OCI-LY1 (cell line): ENCODE measurements around the gene CDH4.

Source experiments
- H2AFZ ChIP-seq: fragments of 200-600 bp; sonication (generic), shearing (Covaris generic); 2 replicates; pipeline ENCODE4 v1.6.0; 2014; ENCODE audit warnings: antibody characterized with exemption, mild to moderate bottlenecking, low read length
- H3F3A ChIP-seq: fragments of 200-600 bp; sonication (generic), shearing (Covaris generic); 2 replicates; pipeline ENCODE4 v1.6.0; 2014; ENCODE audit warnings: mild to moderate bottlenecking, antibody characterized with exemption, low read length, moderate library complexity; ENCODE audit not compliant: insufficient read depth
- H3K27ac ChIP-seq: fragments of 200-600 bp; sonication (generic); 2 replicates; pipeline ENCODE4 v1.5.1; 2014; ENCODE audit warnings: low read length, mixed run types, mild to moderate bottlenecking, low read depth; ENCODE audit not compliant: poor library complexity, severe bottlenecking
- H3K27me3 ChIP-seq: fragments of 200-600 bp; sonication (generic); 2 replicates; pipeline ENCODE4 v1.6.0; 2014; ENCODE audit warnings: antibody characterized with exemption, mild to moderate bottlenecking, low read length, moderate library complexity; ENCODE audit not compliant: insufficient read depth
- H3K36me3 ChIP-seq: fragments of 200-600 bp; sonication (generic); 2 replicates; pipeline ENCODE4 v1.6.1; 2014; ENCODE audit warnings: mild to moderate bottlenecking, antibody characterized with exemption, low read length, moderate library complexity, mixed read lengths; ENCODE audit not compliant: insufficient read depth
- H3K4me1 ChIP-seq: fragments of 200-600 bp; sonication (generic); 2 replicates; pipeline ENCODE4 v1.5.1; 2014; ENCODE audit warnings: mild to moderate bottlenecking, low read length, moderate library complexity; ENCODE audit not compliant: insufficient read depth, severe bottlenecking
- H3K4me2 ChIP-seq: fragments of 200-600 bp; sonication (generic), shearing (Covaris generic); 2 replicates; pipeline ENCODE4 v1.6.1; 2014; ENCODE audit warnings: low read length
- H3K4me3 ChIP-seq: fragments of 200-600 bp; sonication (generic); 2 replicates; pipeline ENCODE4 v1.5.1; 2014; ENCODE audit warnings: low read length, low read depth, mild to moderate bottlenecking, mixed read lengths; ENCODE audit not compliant: poor library complexity, severe bottlenecking
- H3K79me2 ChIP-seq: fragments of 200-600 bp; shearing (Covaris generic); 2 replicates; pipeline ENCODE4 v1.6.1; 2016; ENCODE audit warnings: mixed run types, low read length, mixed read lengths; ENCODE audit not compliant: insufficient read depth
- H3K9ac ChIP-seq: fragments of 200-600 bp; sonication (generic), shearing (Covaris generic); 2 replicates; pipeline ENCODE4 v1.6.1; 2014; ENCODE audit warnings: mild to moderate bottlenecking, low read length, mixed read lengths
- H3K9me2 ChIP-seq: fragments of 200-600 bp; sonication (generic), shearing (Covaris generic); 2 replicates; pipeline ENCODE4 v1.6.1; 2014; ENCODE audit warnings: low read depth, mild to moderate bottlenecking, low read length, mixed read lengths
- H3K9me3 ChIP-seq: fragments of 200-600 bp; shearing (Covaris generic); 2 replicates; pipeline ENCODE4 v1.6.1; 2014; ENCODE audit warnings: low read length, mixed read lengths
- H4K20me1 ChIP-seq: fragments of 200-600 bp; sonication (generic), shearing (Covaris generic); 2 replicates; pipeline ENCODE4 v1.6.0; 2016; ENCODE audit warnings: mild to moderate bottlenecking, low read length; ENCODE audit not compliant: insufficient read depth
- CTCF ChIP-seq: fragments of 200-600 bp; sonication (generic), shearing (Covaris generic); IDR thresholded peaks from 2 replicates; pipeline ENCODE4 v1.5.1; 2017; ENCODE audit warnings: mild to moderate bottlenecking, antibody characterized with exemption, low read length, moderate library complexity, mixed read lengths
- EZH2 ChIP-seq: fragments of 200-600 bp; sonication (generic), shearing (Covaris generic); IDR thresholded peaks from 2 replicates; pipeline ENCODE4 v1.8.0; 2017; ENCODE audit warnings: borderline replicate concordance, mixed run types, mild to moderate bottlenecking, antibody characterized with exemption, low read length, moderate library complexity, mixed read lengths

The CDH4 gene

GRCh38 chr20:61662968-61663331 is 410.9 kb downstream of the CDH4 start:
- TF ChIP-seq EZH2: no peak
- no peak for TF ChIP-seq CTCF
- Histone ChIP-seq H3K27me3 (no peaks in the 10 kb centered on the region), H3K4me2 (no peak overlapping the region)

GRCh38 chr20:61663521-61664425 is 411.7 kb downstream of the CDH4 start:
- Histone ChIP-seq H4K20me1 (no peaks in the 10 kb centered on the region), H3K9me2 (no peaks in the 10 kb centered on the region), H3K4me3 (no peak overlapping the region), H3K9ac (no peak overlapping the region), H3K4me1 (no peaks in the 10 kb centered on the region), H3K27me3 (no peaks in the 10 kb centered on the region), H3K27ac (no peak overlapping the region), H3K9me3 (no peaks in the 10 kb centered on the region), H2AFZ (no peak overlapping the region), H3K79me2 (no peaks in the 10 kb centered on the region), H3K36me3 (no peaks in the 10 kb centered on the region), H3K4me2 (no peak overlapping the region), H3F3A (no peaks in the 10 kb centered on the region)
- TF ChIP-seq CTCF: no peak
- no peak for TF ChIP-seq EZH2

More at GRCh38 chr20:61662968-61663331, 410.9 kb downstream of the CDH4 start:
- Histone ChIP-seq H2AFZ (no peak overlapping the region), H3K4me1 (no peaks in the 10 kb centered on the region), H3F3A (no peaks in the 10 kb centered on the region), H3K79me2 (no peaks in the 10 kb centered on the region), H3K9me3 (no peaks in the 10 kb centered on the region), H4K20me1 (no peaks in the 10 kb centered on the region), H3K9me2 (no peaks in the 10 kb centered on the region), H3K4me3 (no peak overlapping the region), H3K9ac (no peak overlapping the region), H3K36me3 (no peaks in the 10 kb centered on the region), H3K27ac (no peak overlapping the region)

- H3K9ac ChIP-seq: no peak overlapping the region
- H3K79me2 ChIP-seq: no peaks in the 10 kb centered on the region
- H3K4me3 ChIP-seq: no peak overlapping the region
- no peak overlapping the region for H3K27ac ChIP-seq
- H3K4me2 ChIP-seq: no peak overlapping the region
- H3F3A ChIP-seq: no peaks in the 10 kb centered on the region
- TF ChIP-seq CTCF (no peak), EZH2 (no peak)
- no peaks in the 10 kb centered on the region for H3K9me3 ChIP-seq
- no peaks in the 10 kb centered on the region for H3K36me3 ChIP-seq
- H3K9me2 ChIP-seq: no peaks in the 10 kb centered on the region
- no peaks in the 10 kb centered on the region for H3K4me1 ChIP-seq
- H2AFZ ChIP-seq: no peak overlapping the region
- H4K20me1 ChIP-seq: no peaks in the 10 kb centered on the region
- no peaks in the 10 kb centered on the region for H3K27me3 ChIP-seq
These were observed 412.7 kb downstream of the CDH4 start for GRCh38 chr20:61664556-61665320.
